Ovary (tissue), 9 donors: Measurements from ENCODE around the gene INIP. TPM values are rescaled to one million over a fixed set of nuclear protein-coding genes. Genes with fewer than 3 reads are reported as not detected.

Experiments
- DNase-seq, 5 donors: peaks; one replicate each; pipeline ENCODE4 v3.0.0-alpha.2; 2019 to 2020
- H3K27ac ChIP-seq, 2 donors: fragments of 200-600 bp; one replicate each; pipeline versions ENCODE4 v1.5.1 to v1.8.0; 2019 to 2022
- H3K27me3 ChIP-seq: fragments of 200-600 bp; one replicate; pipeline ENCODE4 v1.8.0; 2022
- H3K36me3 ChIP-seq: fragments of 200-600 bp; sonication (generic); one replicate; pipeline ENCODE4 v1.5.1; 2019
- H3K4me1 ChIP-seq: one replicate; pipeline ENCODE4 v1.8.1; 2013; ENCODE audit warnings: mild to moderate bottlenecking, moderate library complexity; ENCODE audit not compliant: insufficient read depth
- H3K4me3 ChIP-seq: fragments of 200-600 bp; sonication (generic); one replicate; pipeline ENCODE4 v1.5.1; 2017
- H3K9me3 ChIP-seq, 2 donors: fragments of 200-600 bp in 1 of 2; sonication (generic) in 1 of 2; one replicate each; pipeline versions ENCODE4 v1.5.1 to v1.8.1; 2013 to 2019; ENCODE audit warnings: mild to moderate bottlenecking in 1 of 2, moderate library complexity in 1 of 2
- CTCF ChIP-seq, 3 donors: fragments of 450-650 bp in 2 of 3; fragments of 200-600 bp in 1 of 3; IDR thresholded peaks; one replicate each; pipeline versions ENCODE4 v1.5.1 to v1.8.0; 2016 to 2022; ENCODE audit warnings: antibody characterized with exemption in 3 of 3, mild to moderate bottlenecking in 1 of 3
- EP300 ChIP-seq: sonication (generic); formaldehyde crosslinking; IDR thresholded peaks from one replicate; pipeline ENCODE4 v1.6.1; 2017; ENCODE audit warnings: antibody characterized with exemption
- POLR2A ChIP-seq: fragments of 450-650 bp; IDR thresholded peaks from one replicate; pipeline ENCODE4 v1.6.1; 2017; ENCODE audit warnings: antibody characterized with exemption, mild to moderate bottlenecking, moderate library complexity
- WGBS, 3 donors: extraction: QIAGEN DNeasy Blood & Tissue Kit in 1 of 3; methylation state at CpG; one replicate each; pipeline versions ENCODE4 v1.1.5 to v1.1.7; 2013 to 2017; 5-methylcytosine and 5-hydroxymethylcytosine counted together
- intact Hi-C, 4 donors: fragments of 100-400 bp; cut with DNase I; formaldehyde crosslinking; loops; one replicate each; pipeline versions ENCODE4 v1.11.0 to v1.15.1; 2022 to 2023
- polyA plus RNA-seq, 2 donors: library from polyadenylated mRNA; stranded (reverse); fragments of 200-250 nt in 1 of 2; fragments of 350-450 nt in 1 of 2; fragmentation: Illumina TruSeq in 1 of 2; extraction: RNeasy Lipid Tissue Mini Kit (QIAGEN cat#74804) in 1 of 2; gene quantifications; one replicate each; pipeline ENCODE4 v1.2.3, GENCODE V29; 2013 to 2014
- total RNA-seq, 7 donors: library from RNA; depleted of rRNA in 2 of 7; stranded (reverse); fragments of >200 nt in 2 of 7; fragmentation: NEBNext Ultra II Directional in 3 of 7; extraction: Animal tissue kit (Norgen Biotek cat#: 25700) in 3 of 7; gene quantifications; one replicate each; pipeline versions ENCODE4 v1.1.0 to v1.2.4, GENCODE V29; 2016 to 2023
- donor health status: DM: no; HTN: no; CAD: no; lungs with moderate emphysema.
- donor health status: DM: no; HTN: no; CAD: no.
- donor health status: Bipolar disorder and iron deficiency.
- donor health status: DM: yes; HTN: yes; CAD: no.
- donor health status: DM: no; HTN: no; CAD: no.
- donor health status: DM: yes; HTN: yes; CAD: no.

The INIP gene
- total and polyA plus RNA-seq, 9 donors = 7.4 to 26.3 (median 19.4) TPM

- no peak for DNase-seq
- Histone ChIP-seq H3K9me3 (no peaks in the 10 kb centered on the region), H3K27me3 (no peaks in the 10 kb centered on the region), H3K27ac (peak overlapping the region in 1 of 2 donors; percentile 50), H3K4me3 (no peak overlapping the region), H3K4me1 (no peaks in the 10 kb centered on the region), H3K36me3 (no peaks in the 10 kb centered on the region)
- intact Hi-C loops = no loop called here
- 69 to 81% (median 71%) methylated on average over 4 of the region's 4 CpGs for WGBS, 3 donors
- TF ChIP-seq EP300 (no peak), POLR2A (no peak), CTCF (IDR thresholded peaks at IDR 0.05) (no peak)
Measured at GRCh38 chr9:112720113-112720780, 2.3 kb upstream of the INIP start.

- Histone ChIP-seq H3K9me3 (no peaks in the 10 kb centered on the region), H3K27me3 (no peaks in the 10 kb centered on the region), H3K4me1 (no peaks in the 10 kb centered on the region), H3K36me3 (no peaks in the 10 kb centered on the region), H3K27ac (peak overlapping the region in 1 of 2 donors; percentile 50), H3K4me3 (no peak overlapping the region)
- DNase-seq = no peak
- intact Hi-C loops = loop anchor here in 1 of 4 donors (10.0 kb wide), 1 partner anchor 625 kb away; no protein-coding TSS in a partner anchor
- TF ChIP-seq POLR2A (no peak), EP300 (no peak), CTCF (IDR thresholded peaks at IDR 0.05) (no peak)
- 38 to 46% (median 39%) methylated on average over 2 of the region's 2 CpGs for WGBS, 3 donors
Measured at GRCh38 chr9:112719696-112720095, 1.8 kb upstream of the INIP start.

GRCh38 chr9:112719241-112719691 lies 1.3 kb upstream of the INIP start:
- intact Hi-C loops = loop anchor here in 1 of 4 donors (10.0 kb wide), 1 partner anchor 624 kb away; no protein-coding TSS in a partner anchor
- WGBS, 3 donors = 33 to 55% (median 36%) methylated on average over 1 of the region's 1 CpG

GRCh38 chr9:112712678-112713077 lies 5.2 kb downstream of the INIP start:
- H3K4me1 ChIP-seq = no peaks in the 10 kb centered on the region
- H3K27ac ChIP-seq = no peak overlapping the region
- TF ChIP-seq POLR2A (no peak), EP300 (no peak), CTCF (IDR thresholded peaks at IDR 0.05) (no peak)
- no peak for DNase-seq
- no peak overlapping the region for H3K4me3 ChIP-seq
- no peaks in the 10 kb centered on the region for H3K36me3 ChIP-seq
- no peaks in the 10 kb centered on the region for H3K27me3 ChIP-seq
- intact Hi-C loops = loop anchor here in 2 of 4 donors (5.0 to 10.0 kb wide), 2 partner anchors 618 to 625 kb away; no protein-coding TSS in a partner anchor
- 89 to 100% (median 92%) methylated on average over 3 of the region's 3 CpGs for WGBS, 3 donors
- no peaks in the 10 kb centered on the region for H3K9me3 ChIP-seq

More at GRCh38 chr9:112719241-112719691, 1.3 kb upstream of the INIP start:
- no peak overlapping the region for H3K4me3 ChIP-seq
- no peak for TF ChIP-seq POLR2A
- TF ChIP-seq EP300 = no peak
- TF ChIP-seq CTCF (IDR thresholded peaks at IDR 0.05) = no peak
- no peaks in the 10 kb centered on the region for H3K36me3 ChIP-seq
- no peak for DNase-seq
- H3K27ac ChIP-seq = peak overlapping the region in 1 of 2 donors; percentile 50
- H3K27me3 ChIP-seq = no peaks in the 10 kb centered on the region
- H3K9me3 ChIP-seq = no peaks in the 10 kb centered on the region
- no peaks in the 10 kb centered on the region for H3K4me1 ChIP-seq
